HG03060 (cell line): ENCODE measurements around the gene PABPN1L.

Experiments used
- ATAC-seq: cut with Tn5 transposase; IDR thresholded peaks from one replicate; pipeline ENCODE4 v1.9.1; 2021; ENCODE audit warnings: low read depth, moderate number of reproducible peaks; ENCODE audit not compliant: unreplicated experiment

PABPN1L gene

GRCh38 chr16:88815227-88815626 is 51.2 kb downstream of the PABPN1L start:
- ATAC-seq, result no peak

DNA sequence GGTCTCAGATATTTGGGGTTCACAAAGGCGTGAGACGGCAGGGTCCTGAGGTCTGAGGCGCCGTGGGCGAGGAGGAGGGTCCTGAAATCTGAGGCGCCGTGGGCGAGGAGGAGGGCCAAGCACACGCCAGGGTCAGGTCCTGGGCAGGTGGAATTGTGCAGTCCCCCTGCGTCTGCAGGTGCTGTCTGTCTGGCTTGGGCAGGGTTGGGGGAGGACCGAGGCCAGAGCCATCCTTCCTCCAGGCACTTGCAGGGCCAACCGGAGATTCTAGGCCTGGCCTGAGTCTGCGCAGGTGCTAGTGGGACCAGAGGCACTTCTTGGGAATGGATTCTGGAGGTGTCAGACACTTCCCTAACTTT is 52.3 kb downstream of the PABPN1L start:
- no peak for ATAC-seq
